Gastroesophageal sphincter (tissue), 4 donors: Measurements from ENCODE around the gene STEAP4. TPM values are rescaled to one million over a fixed set of nuclear protein-coding genes. Genes with fewer than 3 reads are reported as not detected.

Experiments used
- ATAC-seq: fragments of 150-250 bp; one replicate; pipeline ENCODE4 v1.9.1; 2016; ENCODE audit warnings: mild to moderate bottlenecking, moderate library complexity
- H3K27ac ChIP-seq, 4 donors: fragments of 200-600 bp; sonication (generic) in 3 of 4; 1 replicate in 3 of 4; 2 replicates in 1 of 4; pipeline ENCODE4 v1.5.1; 2016 to 2019
- H3K27me3 ChIP-seq: fragments of 200-600 bp; sonication (generic); one replicate; pipeline ENCODE4 v1.5.1; 2019
- H3K36me3 ChIP-seq, 2 donors: fragments of 200-600 bp; sonication (generic); one replicate each; pipeline ENCODE4 v1.5.1; 2019; ENCODE audit warnings: control low read depth in 1 of 2
- H3K4me1 ChIP-seq, 3 donors: fragments of 200-600 bp; sonication (generic); 1 replicate in 2 of 3; 2 replicates in 1 of 3; pipeline ENCODE4 v1.5.1; 2016 to 2019; ENCODE audit warnings: control low read depth in 2 of 3
- H3K4me3 ChIP-seq, 2 donors: fragments of 200-600 bp; sonication (generic); one replicate each; pipeline ENCODE4 v1.5.1; 2019; ENCODE audit warnings: mild to moderate bottlenecking in 1 of 2, moderate library complexity in 1 of 2
- H3K9me3 ChIP-seq, 3 donors: fragments of 200-600 bp; sonication (generic); one replicate each; pipeline ENCODE4 v1.5.1; 2017 to 2019; ENCODE audit warnings: control low read depth in 2 of 3
- CTCF ChIP-seq, 4 experiments: fragments of 200-600 bp in 2 of 4; fragments of 450-650 bp in 2 of 4; sonication (generic) in 1 of 4; IDR thresholded peaks; one replicate each; pipeline ENCODE4 v1.5.1; 2017 to 2019; ENCODE audit warnings: antibody characterized with exemption in 4 of 4, mild to moderate bottlenecking in 2 of 4, moderate library complexity in 2 of 4
- EP300 ChIP-seq: sonication (generic); formaldehyde crosslinking; IDR thresholded peaks from one replicate; pipeline ENCODE4 v1.6.1; 2017; ENCODE audit warnings: antibody characterized with exemption, mild to moderate bottlenecking
- POLR2A ChIP-seq, 2 donors: fragments of 450-650 bp; IDR thresholded peaks; one replicate each; pipeline ENCODE4 v1.6.1; 2017; ENCODE audit warnings: antibody characterized with exemption in 2 of 2, mild to moderate bottlenecking in 2 of 2, moderate library complexity in 1 of 2
- POLR2AphosphoS5 ChIP-seq: sonication (generic); formaldehyde crosslinking; IDR thresholded peaks from one replicate; pipeline ENCODE4 v1.6.1; 2017; ENCODE audit warnings: antibody characterized with exemption
- WGBS, 2 donors: methylation state at CpG; one replicate each; pipeline ENCODE4 v1.1.5; 2018; ENCODE audit warnings: low coverage in 1 of 2; 5-methylcytosine and 5-hydroxymethylcytosine counted together
- total RNA-seq, 4 donors: library from RNA; depleted of rRNA; stranded (reverse); fragments of >200 nt; gene quantifications; one replicate each; pipeline ENCODE4 v1.1.0, GENCODE V29; 2016

Gene STEAP4
- total RNA-seq, 4 donors from 2014 or later: 21.5 to 68.2 (median 38.5) TPM

- Histone ChIP-seq H3K4me1 (no peaks in the 10 kb centered on the region), H3K27me3 (no peaks in the 10 kb centered on the region), H3K4me3 (no peak overlapping the region), H3K36me3 (no peaks in the 10 kb centered on the region), H3K27ac (no peak overlapping the region), H3K9me3 (no peaks in the 10 kb centered on the region)
- no peak for ATAC-seq
- TF ChIP-seq POLR2A (IDR thresholded peaks at IDR 0.05): no peak
- no peak for TF ChIP-seq POLR2AphosphoS5
- TF ChIP-seq CTCF (IDR thresholded peaks at IDR 0.05): no peak
- TF ChIP-seq EP300: no peak
- WGBS, 2 donors: 80 to 90% methylated on average over 10 of the region's 11 CpGs
These were observed 15.1 kb downstream of the STEAP4 start for GRCh38 chr7:88291398-88292173.

- no peaks in the 10 kb centered on the region for H3K36me3 ChIP-seq
- ATAC-seq: no peak
- H3K4me3 ChIP-seq: no peak overlapping the region
- H3K27me3 ChIP-seq: no peaks in the 10 kb centered on the region
- no peaks in the 10 kb centered on the region for H3K9me3 ChIP-seq
- TF ChIP-seq POLR2A (IDR thresholded peaks at IDR 0.05) (no peak), POLR2AphosphoS5 (no peak), EP300 (no peak), CTCF (IDR thresholded peaks at IDR 0.05) (no peak)
- H3K27ac ChIP-seq: no peak overlapping the region
- WGBS, 2 donors: 84 to 87% methylated on average over 3 to 4 of the region's 4 CpGs
- no peaks in the 10 kb centered on the region for H3K4me1 ChIP-seq
These were observed 16.2 kb downstream of the STEAP4 start for GRCh38 chr7:88290491-88290890.

GRCh38 chr7:88289564-88290025 is 17.1 kb downstream of the STEAP4 start:
- 35 to 70% methylated on average over 2 of the region's 2 CpGs for WGBS, 2 donors
- no peak overlapping the region for H3K27ac ChIP-seq
- H3K36me3 ChIP-seq: no peaks in the 10 kb centered on the region
- TF ChIP-seq POLR2AphosphoS5: no peak
- TF ChIP-seq POLR2A (IDR thresholded peaks at IDR 0.05): no peak
- no peak for TF ChIP-seq CTCF (IDR thresholded peaks at IDR 0.05)
- no peak for TF ChIP-seq EP300
- H3K4me3 ChIP-seq: no peak overlapping the region
- H3K4me1 ChIP-seq: no peaks in the 10 kb centered on the region
- no peak for ATAC-seq
- no peaks in the 10 kb centered on the region for H3K9me3 ChIP-seq
- H3K27me3 ChIP-seq: no peaks in the 10 kb centered on the region

- Histone ChIP-seq H3K36me3 (no peaks in the 10 kb centered on the region), H3K27ac (no peak overlapping the region), H3K4me1 (no peaks in the 10 kb centered on the region), H3K27me3 (no peaks in the 10 kb centered on the region), H3K9me3 (no peaks in the 10 kb centered on the region), H3K4me3 (no peak overlapping the region)
- 78 to 87% methylated on average over 2 of the region's 2 CpGs for WGBS, 2 donors
- ATAC-seq: no peak
- TF ChIP-seq POLR2A (IDR thresholded peaks at IDR 0.05) (no peak), CTCF (IDR thresholded peaks at IDR 0.05) (no peak), POLR2AphosphoS5 (no peak), EP300 (no peak)
These were observed 24.9 kb downstream of the STEAP4 start for GRCh38 chr7:88281749-88282148.

GRCh38 chr7:88280801-88281200 is 25.9 kb downstream of the STEAP4 start:
- no peak overlapping the region for H3K4me3 ChIP-seq
- TF ChIP-seq POLR2A (IDR thresholded peaks at IDR 0.05) (no peak), POLR2AphosphoS5 (no peak), CTCF (IDR thresholded peaks at IDR 0.05) (no peak), EP300 (no peak)
- H3K9me3 ChIP-seq: no peaks in the 10 kb centered on the region
- 100% methylated on average over 1 of the region's 1 CpG for WGBS, 2 donors
- no peaks in the 10 kb centered on the region for H3K27me3 ChIP-seq
- H3K36me3 ChIP-seq: no peaks in the 10 kb centered on the region
- H3K4me1 ChIP-seq: no peaks in the 10 kb centered on the region
- H3K27ac ChIP-seq: no peak overlapping the region
- no peak for ATAC-seq
